SK-N-MC (cell line): ENCODE data around the gene GJC1.

Experiments used
- EZH2 ChIP-seq: fragments of 200-600 bp; sonication (generic); IDR thresholded peaks from one replicate; pipeline ENCODE4 v1.6.1; 2017; ENCODE audit warnings: antibody characterized with exemption
- FOXP2 ChIP-seq: optimal IDR thresholded peaks from 2 replicates; pipeline ENCODE3; 2011; ENCODE audit warnings: mild to moderate bottlenecking, moderate library complexity; ENCODE audit not compliant: insufficient read depth; ENCODE audit errors: extremely low read length, control extremely low read depth
- POLR2AphosphoS5 ChIP-seq: IDR thresholded peaks from 2 replicates; pipeline ENCODE4 v1.6.1; 2012; ENCODE audit warnings: mild to moderate bottlenecking, low read depth, low read length, borderline replicate concordance

DNA sequence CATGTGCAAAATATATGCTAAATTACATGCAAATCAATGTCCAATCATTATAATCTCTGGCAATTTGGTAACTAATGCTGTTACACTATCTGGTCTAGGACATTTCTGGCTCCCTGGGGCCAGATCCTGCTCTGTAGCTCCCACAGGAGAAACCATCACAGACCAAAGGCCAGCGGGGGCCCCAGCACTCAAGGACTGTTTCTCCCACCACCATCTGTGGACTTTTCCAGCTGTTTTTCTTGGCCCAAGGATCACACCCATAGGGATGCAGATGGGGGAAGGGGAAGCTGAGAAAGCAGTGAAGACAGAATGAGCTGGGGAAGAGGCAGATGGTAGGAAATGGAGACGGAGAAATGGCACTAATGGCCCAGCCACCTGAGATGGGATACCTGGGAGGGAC, 17.5 kb upstream of the GJC1 start, which contains the start of gene HIGD1B:
- TF ChIP-seq POLR2AphosphoS5 (no peak), EZH2 (no peak), FOXP2 (no peak)
